Pancreas (tissue), 10 donors: Measurements from ENCODE around the gene ABCF3. TPM values are rescaled to one million over a fixed set of nuclear protein-coding genes. Genes with fewer than 3 reads are reported as not detected.

ENCODE experiments used
- ATAC-seq, 4 donors: fragments of 200-7000 bp; cut with Tn5 transposase; one replicate each; pipeline versions ENCODE4 v1.8.0 to v1.9.1; 2020; ENCODE audit warnings: mild to moderate bottlenecking in 4 of 4, moderate library complexity in 4 of 4
- DNase-seq, 6 donors: peaks; one replicate each; pipeline ENCODE4 v3.0.0-alpha.2; 2020
- FAIRE-seq: peaks from 2 replicates; lab custom pipeline; 2012; peaks lifted over from hg19 to GRCh38; lab: Jason Lieb, UNC
- H3K27ac ChIP-seq, 4 donors: fragments of 200-600 bp; sonication (generic); 1 replicate in 3 of 4; 2 replicates in 1 of 4; pipeline versions ENCODE4 v1.5.0 to v1.8.0; 2020
- H3K27me3 ChIP-seq, 4 donors: fragments of 200-600 bp; one replicate each; pipeline ENCODE4 v1.8.0; 2021
- H3K36me3 ChIP-seq, 3 donors: fragments of 200-600 bp; sonication (generic) in 1 of 3; one replicate each; pipeline versions ENCODE4 v1.5.0 to v1.8.0; 2020 to 2021
- H3K4me1 ChIP-seq, 3 donors: fragments of 200-600 bp; one replicate each; pipeline ENCODE4 v1.8.0; 2021
- H3K4me3 ChIP-seq, 4 donors: fragments of 200-600 bp; sonication (generic) in 2 of 4; one replicate each; pipeline versions ENCODE4 v1.5.0 to v1.8.0; 2020 to 2021
- H3K9me3 ChIP-seq, 4 donors: fragments of 200-600 bp; one replicate each; pipeline ENCODE4 v1.8.0; 2021
- CTCF ChIP-seq, 4 donors: fragments of 200-600 bp; sonication (generic) in 3 of 4; IDR thresholded peaks; one replicate each; pipeline versions ENCODE4 v1.5.0 to v1.8.0; 2021; ENCODE audit warnings: antibody characterized with exemption in 4 of 4
- WGBS, 2 donors: extraction: QIAGEN DNeasy Blood & Tissue Kit; methylation state at CpG; one replicate each; pipeline ENCODE4 v1.1.7; 2013; 5-methylcytosine and 5-hydroxymethylcytosine counted together
- intact Hi-C, 3 donors: fragments of 100-400 bp; cut with DNase I; formaldehyde crosslinking; loops; one replicate each; pipeline versions ENCODE4 v1.11.1 to v1.14.2; 2022
- polyA plus RNA-seq, 2 donors: library from polyadenylated mRNA; stranded (reverse); fragments of 200-250 nt; gene quantifications; one replicate each; pipeline ENCODE4 v1.2.3, GENCODE V29; 2013
- total RNA-seq, 6 donors: library from RNA; stranded (reverse); fragmentation: NEBNext Ultra II Directional in 4 of 6; extraction: Animal tissue kit (Norgen Biotek cat#: 25700) in 4 of 6; gene quantifications; one replicate each; pipeline versions ENCODE4 v1.2.1 to v1.2.4, GENCODE V29; 2021 to 2023
- donor health status: healthy with polysubstance abuse.
- donor health status: DM: no; HTN: no; CAD: no; lungs with moderate emphysema.
- donor health status: DM: no; HTN: no; CAD: no.
- donor health status: control.
- donor health status: control.
- donor health status: Bipolar disorder and iron deficiency.
- donor health status: DM: yes; HTN: yes; CAD: no.
- donor health status: DM: no; HTN: no; CAD: no.
- donor health status: DM: no; HTN: no; CAD: no.
- donor health status: DM: yes; HTN: yes; CAD: no.

ABCF3 gene
- total and polyA plus RNA-seq, 8 donors: 31.7 to 92.1 (median 42.1) TPM

GRCh38 chr3:184185461-184186183, 377 bp upstream of the ABCF3 start:
- peak; percentile 96 to 98 (median 96) for ATAC-seq
- Histone ChIP-seq H3K36me3 (peaks cover 5 to 52% (median 27%) of the 10 kb centered on the region in 3 donors), H3K4me3 (peak overlapping the region; percentile 61 to 89 (median 76)), H3K27ac (peak overlapping the region; percentile 33 to 82 (median 72)), H3K9me3 (no peaks in the 10 kb centered on the region), H3K27me3 (no peaks in the 10 kb centered on the region), H3K4me1 (peaks cover 0 to 18% (median 0%) of the 10 kb centered on the region in 3 donors)
- no peak for FAIRE-seq
- DNase-seq: peak; percentile 99 to 100 (median 100)
- TF ChIP-seq CTCF (IDR thresholded peaks at IDR 0.05): no peak
- intact Hi-C loops: no loop called here
- 2 to 5% methylated on average over 49 to 55 of the region's 55 CpGs for WGBS, 2 donors

- Histone ChIP-seq H3K9me3 (no peaks in the 10 kb centered on the region), H3K4me3 (peak overlapping the region; percentile 61 to 89 (median 76)), H3K27ac (no peak overlapping the region), H3K4me1 (peaks cover 0 to 18% (median 0%) of the 10 kb centered on the region in 3 donors), H3K27me3 (no peaks in the 10 kb centered on the region), H3K36me3 (peaks cover 0 to 52% (median 25%) of the 10 kb centered on the region in 3 donors)
- intact Hi-C loops: no loop called here
- WGBS, 2 donors: 1 to 11% methylated on average over 3 of the region's 3 CpGs
- ATAC-seq (no peak), FAIRE-seq (no peak), DNase-seq (no peak)
- TF ChIP-seq CTCF (IDR thresholded peaks at IDR 0.05): no peak
Observed at GRCh38 chr3:184186902-184187207, 856 bp downstream of the ABCF3 start.

DNA sequence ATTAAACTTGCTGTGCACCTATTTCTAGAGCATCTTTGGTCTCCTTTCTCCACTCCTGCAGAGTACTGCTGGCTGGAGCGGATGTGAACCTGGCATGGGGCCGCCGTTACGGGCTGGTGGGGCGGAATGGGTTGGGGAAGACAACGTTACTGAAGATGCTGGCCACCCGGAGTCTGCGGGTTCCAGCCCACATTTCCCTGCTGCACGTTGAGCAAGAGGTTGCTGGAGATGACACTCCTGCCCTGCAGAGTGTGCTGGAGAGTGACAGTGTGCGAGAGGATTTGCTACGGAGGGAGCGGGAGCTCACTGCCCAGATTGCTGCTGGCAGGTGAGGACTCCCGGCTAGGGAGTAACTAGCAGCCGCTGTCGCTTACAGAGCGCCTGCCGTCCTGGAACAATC, 2.1 kb downstream of the ABCF3 start:
- H3K4me1 ChIP-seq: peaks cover 0 to 18% (median 0%) of the 10 kb centered on the region in 3 donors
- ATAC-seq (no peak), FAIRE-seq (no peak), DNase-seq (no peak)
- H3K27me3 ChIP-seq: no peaks in the 10 kb centered on the region
- H3K9me3 ChIP-seq: no peaks in the 10 kb centered on the region
- no peak overlapping the region for H3K4me3 ChIP-seq
- intact Hi-C loops: no loop called here
- no peak overlapping the region for H3K27ac ChIP-seq
- H3K36me3 ChIP-seq: peaks cover 3 to 52% (median 29%) of the 10 kb centered on the region in 3 donors
- WGBS, 2 donors: 82 to 85% methylated on average over 17 of the region's 17 CpGs
- TF ChIP-seq CTCF (IDR thresholded peaks at IDR 0.05): no peak

- H3K4me3 ChIP-seq: no peak overlapping the region
- H3K27me3 ChIP-seq: no peaks in the 10 kb centered on the region
- H3K4me1 ChIP-seq: peaks cover 0 to 18% (median 0%) of the 10 kb centered on the region in 3 donors
- FAIRE-seq: no peak
- no peak for TF ChIP-seq CTCF (IDR thresholded peaks at IDR 0.05)
- no peak for DNase-seq
- 91 to 92% methylated on average over 13 of the region's 13 CpGs for WGBS, 2 donors
- no peaks in the 10 kb centered on the region for H3K9me3 ChIP-seq
- ATAC-seq: no peak
- no peak overlapping the region for H3K27ac ChIP-seq
- peaks cover 8 to 57% (median 43%) of the 10 kb centered on the region in 3 donors for H3K36me3 ChIP-seq
- intact Hi-C loops: no loop called here
Observed at GRCh38 chr3:184189421-184189820, 3.4 kb downstream of the ABCF3 start.

GRCh38 chr3:184192889-184193288, 6.9 kb downstream of the ABCF3 start:
- H3K4me1 ChIP-seq: no peaks in the 10 kb centered on the region
- TF ChIP-seq CTCF (IDR thresholded peaks at IDR 0.05): no peak
- H3K9me3 ChIP-seq: no peaks in the 10 kb centered on the region
- 92% methylated on average over 10 of the region's 10 CpGs for WGBS, 2 donors
- FAIRE-seq: no peak
- H3K36me3 ChIP-seq: peaks cover 8 to 67% (median 44%) of the 10 kb centered on the region in 3 donors
- intact Hi-C loops: loop anchor here in 1 of 3 donors (10.0 kb wide), 1 partner anchor 52 kb away; the partner anchor contains the start of genes ALG3 and EEF1AKMT4
- H3K27me3 ChIP-seq: no peaks in the 10 kb centered on the region
- H3K4me3 ChIP-seq: no peak overlapping the region
- H3K27ac ChIP-seq: no peak overlapping the region
- peak in 1 of 6 donors; percentile 59 for DNase-seq
- ATAC-seq: no peak
